Smooth muscle cell (in vitro differentiated cells): Measurements from ENCODE around the gene HIGD1C. TPM values are rescaled to one million over a fixed set of nuclear protein-coding genes. Genes with fewer than 3 reads are reported as not detected.

Experiments
- DNase-seq: peaks from one replicate; lab custom pipeline; 2025; ENCODE audit not compliant: unreplicated experiment; lab: John Stamatoyannopoulos, UW
- H2AFZ ChIP-seq: fragments of 200-600 bp; sonication (generic); 2 replicates; pipeline ENCODE4 v1.6.0; 2016; ENCODE audit warnings: antibody characterized with exemption, low read depth, mild to moderate bottlenecking
- H3F3A ChIP-seq: fragments of 200-600 bp; sonication (generic); 2 replicates; pipeline ENCODE4 v1.6.0; 2017; ENCODE audit warnings: antibody characterized with exemption, low read depth
- H3K27ac ChIP-seq: fragments of 200-600 bp; sonication (generic); 2 replicates; pipeline ENCODE4 v1.5.1; 2016; ENCODE audit warnings: low read depth, mild to moderate bottlenecking
- H3K27me3 ChIP-seq: fragments of 200-600 bp; sonication (generic); 2 replicates; pipeline ENCODE4 v1.6.1; 2016; ENCODE audit warnings: low read depth, mild to moderate bottlenecking
- H3K36me3 ChIP-seq: fragments of 200-600 bp; sonication (generic); 2 replicates; pipeline ENCODE4 v1.5.1; 2016; ENCODE audit warnings: low read depth
- H3K4me1 ChIP-seq: fragments of 200-600 bp; sonication (generic); 2 replicates; pipeline ENCODE4 v1.5.1; 2016; ENCODE audit warnings: low read depth
- H3K4me2 ChIP-seq: fragments of 200-600 bp; sonication (generic); 2 replicates; pipeline ENCODE4 v1.6.0; 2016; ENCODE audit warnings: mild to moderate bottlenecking
- H3K4me3 ChIP-seq: fragments of 200-600 bp; sonication (generic); 2 replicates; pipeline ENCODE4 v1.5.1; 2016; ENCODE audit warnings: mild to moderate bottlenecking
- H3K79me2 ChIP-seq: fragments of 200-600 bp; sonication (generic); 2 replicates; pipeline ENCODE4 v1.6.0; 2016; ENCODE audit warnings: low read depth, mild to moderate bottlenecking
- H3K9ac ChIP-seq: fragments of 200-600 bp; sonication (generic); 2 replicates; pipeline ENCODE4 v1.6.0; 2016; ENCODE audit warnings: low read depth
- H3K9me3 ChIP-seq: fragments of 200-600 bp; sonication (generic); replicated peaks from 2 replicates; pipeline ENCODE4 v1.5.1; 2016; ENCODE audit warnings: low read depth
- H4K20me1 ChIP-seq: fragments of 200-600 bp; sonication (generic); 2 replicates; pipeline ENCODE4 v1.6.0; 2016; ENCODE audit warnings: low read depth
- CTCF ChIP-seq: fragments of 200-600 bp; sonication (generic); IDR thresholded peaks from 2 replicates; pipeline ENCODE4 v1.5.1; 2017; ENCODE audit warnings: borderline replicate concordance, mild to moderate bottlenecking, antibody characterized with exemption; ENCODE audit not compliant: insufficient read depth, poor library complexity, severe bottlenecking
- WGBS: methylation state at CpG from one replicate; pipeline ENCODE4 v1.1.7; 2016; ENCODE audit warnings: low lambda C conversion rate; 5-methylcytosine and 5-hydroxymethylcytosine counted together
- polyA plus RNA-seq: library from polyadenylated mRNA; unstranded; fragments of >200 nt; fragmentation: Nextera tagmentation; extraction: Ambion mirVana; gene quantifications from 2 replicates; pipeline ENCODE4 v1.2.1, GENCODE V29; 2016
- total RNA-seq: library from RNA; depleted of rRNA; stranded (reverse); fragments of >200 nt; gene quantifications from 2 replicates; pipeline ENCODE4 v1.2.3, GENCODE V29; 2014

HIGD1C gene
- total and polyA plus RNA-seq, 2 experiments from 2014 or later, result not detected

- Histone ChIP-seq H3K27me3 (no peaks in the 10 kb centered on the region), H3K36me3 (peaks cover 12% of the 10 kb centered on the region), H3K9ac (no peak overlapping the region), H3K27ac (peak overlapping the region; percentile 94), H3F3A (peaks cover 28% of the 10 kb centered on the region), H2AFZ (no peak overlapping the region), H3K4me1 (peaks cover 9% of the 10 kb centered on the region), H4K20me1 (no peaks in the 10 kb centered on the region), H3K79me2 (no peaks in the 10 kb centered on the region), H3K9me3 (no peaks in the 10 kb centered on the region), H3K4me2 (no peak overlapping the region), H3K4me3 (no peak overlapping the region)
- WGBS, result 92% methylated on average over 5 of the region's 5 CpGs
- no peak for DNase-seq
- TF ChIP-seq CTCF, result no peak
Observed at GRCh38 chr12:50988871-50989270, 36.5 kb downstream of the HIGD1C start.

- no peak for TF ChIP-seq CTCF
- Histone ChIP-seq H3K9ac (no peak overlapping the region), H3F3A (peaks cover 28% of the 10 kb centered on the region), H3K27me3 (no peaks in the 10 kb centered on the region), H3K4me2 (no peak overlapping the region), H3K9me3 (no peaks in the 10 kb centered on the region), H3K36me3 (peaks cover 12% of the 10 kb centered on the region), H3K79me2 (no peaks in the 10 kb centered on the region), H2AFZ (no peak overlapping the region), H3K4me1 (peaks cover 6% of the 10 kb centered on the region), H3K4me3 (no peak overlapping the region), H3K27ac (no peak overlapping the region), H4K20me1 (no peaks in the 10 kb centered on the region)
- no peak for DNase-seq
- 97% methylated on average over 4 of the region's 4 CpGs for WGBS
Observed at GRCh38 chr12:50990147-50990727, 37.9 kb downstream of the HIGD1C start.

GRCh38 chr12:50990791-50991190 lies 38.4 kb downstream of the HIGD1C start:
- peaks cover 25% of the 10 kb centered on the region for H3F3A ChIP-seq
- no peak for TF ChIP-seq CTCF
- no peak overlapping the region for H3K9ac ChIP-seq
- no peak overlapping the region for H3K4me3 ChIP-seq
- no peak overlapping the region for H3K4me2 ChIP-seq
- H3K27ac ChIP-seq, result no peak overlapping the region
- H3K27me3 ChIP-seq, result no peaks in the 10 kb centered on the region
- no peaks in the 10 kb centered on the region for H3K9me3 ChIP-seq
- no peak overlapping the region for H2AFZ ChIP-seq
- no peaks in the 10 kb centered on the region for H3K79me2 ChIP-seq
- H3K4me1 ChIP-seq, result peaks cover under 1% of the 10 kb centered on the region
- H4K20me1 ChIP-seq, result no peaks in the 10 kb centered on the region
- H3K36me3 ChIP-seq, result peaks cover 12% of the 10 kb centered on the region
- no peak for DNase-seq
- 67% methylated on average over 3 of the region's 3 CpGs for WGBS

- 88% methylated on average over 6 of the region's 6 CpGs for WGBS
Observed at GRCh38 chr12:50991291-50991690, 38.9 kb downstream of the HIGD1C start.

More at GRCh38 chr12:50991291-50991690, 38.9 kb downstream of the HIGD1C start:
- H3K9ac ChIP-seq, result no peak overlapping the region
- H3K4me1 ChIP-seq, result no peaks in the 10 kb centered on the region
- no peak for TF ChIP-seq CTCF
- no peaks in the 10 kb centered on the region for H4K20me1 ChIP-seq
- no peak overlapping the region for H3K27ac ChIP-seq
- H3K4me2 ChIP-seq, result no peak overlapping the region
- DNase-seq, result no peak
- no peaks in the 10 kb centered on the region for H3K27me3 ChIP-seq
- no peaks in the 10 kb centered on the region for H3K79me2 ChIP-seq
- peaks cover 20% of the 10 kb centered on the region for H3F3A ChIP-seq
- H3K9me3 ChIP-seq, result no peaks in the 10 kb centered on the region
- H3K4me3 ChIP-seq, result no peak overlapping the region
- H2AFZ ChIP-seq, result no peak overlapping the region
- peaks cover 12% of the 10 kb centered on the region for H3K36me3 ChIP-seq
